ENCODE results near the gene APOA4.

APOA4 gene

GRCh38 chr11:116866804-116867455 is 43.8 kb upstream of the APOA4 start:
- H3K4me3 ChIP-seq (ENCODE audit: low read depth, low read length) = no peak overlapping the region
- no peak for DNase-seq (ENCODE audit: low read depth)
- TF ChIP-seq CTCF (IDR thresholded peaks at IDR 0.05; ENCODE audit: low read depth, low read length, missing control alignments) = no peak

GRCh38 chr11:116865696-116866095 is 42.6 kb upstream of the APOA4 start:
- no peak overlapping the region for H3K4me3 ChIP-seq (ENCODE audit: low read depth, low read length)
- DNase-seq (ENCODE audit: low read depth) = no peak
- no peak for TF ChIP-seq CTCF (IDR thresholded peaks at IDR 0.05; ENCODE audit: low read depth, low read length, missing control alignments)

GRCh38 chr11:116864531-116864930 is 41.4 kb upstream of the APOA4 start:
- H3K4me3 ChIP-seq (ENCODE audit: low read depth, low read length) = no peak overlapping the region
- TF ChIP-seq CTCF (IDR thresholded peaks at IDR 0.05; ENCODE audit: low read depth, low read length, missing control alignments) = no peak
- no peak for DNase-seq (ENCODE audit: low read depth)

GRCh38 chr11:116862951-116863350 is 39.8 kb upstream of the APOA4 start:
- DNase-seq (ENCODE audit: low read depth) = no peak
- no peak for TF ChIP-seq CTCF (IDR thresholded peaks at IDR 0.05; ENCODE audit: low read depth, low read length, missing control alignments)
- no peak overlapping the region for H3K4me3 ChIP-seq (ENCODE audit: low read depth, low read length)

GRCh38 chr11:116862185-116862584 is 39.1 kb upstream of the APOA4 start:
- TF ChIP-seq CTCF (IDR thresholded peaks at IDR 0.05; ENCODE audit: low read depth, low read length, missing control alignments) = no peak
- no peak for DNase-seq (ENCODE audit: low read depth)
- H3K4me3 ChIP-seq (ENCODE audit: low read depth, low read length) = no peak overlapping the region

- TF ChIP-seq CTCF (IDR thresholded peaks at IDR 0.05; ENCODE audit: low read depth, low read length, missing control alignments) = no peak
- no peak for DNase-seq (ENCODE audit: low read depth)
- H3K4me3 ChIP-seq (ENCODE audit: low read depth, low read length) = no peak overlapping the region
Observed at GRCh38 chr11:116861539-116861938, 38.4 kb upstream of the APOA4 start.

- no peak for DNase-seq (ENCODE audit: low read depth)
- TF ChIP-seq CTCF (IDR thresholded peaks at IDR 0.05; ENCODE audit: low read depth, low read length, missing control alignments) = no peak
Observed at GRCh38 chr11:116860303-116860702, 37.2 kb upstream of the APOA4 start.

More at GRCh38 chr11:116860303-116860702, 37.2 kb upstream of the APOA4 start:
- no peak overlapping the region for H3K4me3 ChIP-seq (ENCODE audit: low read depth, low read length)

Data from GM12864 (cell line).